K562 (cell line): ENCODE data around the gene ANKRD16. TPM values are rescaled to one million over a fixed set of nuclear protein-coding genes. Genes with fewer than 3 reads are reported as not detected.

Experiments used
- CGGBP1 ChIP-seq: fragments of 250-450 bp; sonication (Bioruptor Pico); IDR thresholded peaks from 2 replicates; pipeline ENCODE4 v1.9.0; 2021; ENCODE audit warnings: mild to moderate bottlenecking
- E2F6 ChIP-seq, 2 experiments: IDR thresholded peaks; 2 replicates each; pipeline ENCODE4 v1.6.1; 2011; ENCODE audit warnings: borderline replicate concordance in 1 of 2, control low read depth in 1 of 2, low read depth in 1 of 2, low read length in 1 of 2, mild to moderate bottlenecking in 1 of 2, mixed read lengths in 1 of 2, moderate library complexity in 1 of 2; ENCODE audit not compliant: insufficient read depth in 1 of 2, insufficient read length in 1 of 2, poor library complexity in 1 of 2, severe bottlenecking in 1 of 2; ENCODE audit errors: extremely low read depth in 1 of 2
- FOXJ3 ChIP-seq: sonication (generic); formaldehyde crosslinking; IDR thresholded peaks from 2 replicates; pipeline ENCODE4 v1.4.0; 2020; ENCODE audit warnings: mild to moderate bottlenecking, missing genetic modification reagents
- MCM2 ChIP-seq: fragments of 450-650 bp; IDR thresholded peaks from 2 replicates; pipeline ENCODE4 v1.6.1; 2017; ENCODE audit warnings: low read depth, mild to moderate bottlenecking
- MTA2 ChIP-seq: fragments of 450-650 bp; IDR thresholded peaks from 2 replicates; pipeline ENCODE4 v1.6.1; 2016; ENCODE audit warnings: low read depth
- NCOA4 ChIP-seq: fragments of 450-650 bp; IDR thresholded peaks from 2 replicates; pipeline ENCODE4 v1.6.1; 2018; ENCODE audit warnings: mild to moderate bottlenecking; ENCODE audit not compliant: partially characterized antibody
- NCOR1 ChIP-seq: fragments of 450-650 bp; IDR thresholded peaks from 2 replicates; pipeline ENCODE4 v1.6.1; 2016; ENCODE audit warnings: mild to moderate bottlenecking, moderate library complexity
- NFATC3 ChIP-seq: fragments of 450-650 bp; IDR thresholded peaks from 2 replicates; pipeline ENCODE4 v1.6.1; 2017; ENCODE audit warnings: mild to moderate bottlenecking
- NFIX ChIP-seq: fragments of 250-450 bp; sonication (Bioruptor Pico); IDR thresholded peaks from 2 replicates; pipeline ENCODE4 v1.4.0; 2020; ENCODE audit warnings: low read depth, mild to moderate bottlenecking, moderate library complexity
- PRDM10 ChIP-seq: fragments of 450-650 bp; IDR thresholded peaks from 2 replicates; pipeline ENCODE4 v1.6.1; 2018; ENCODE audit not compliant: partially characterized antibody
- SAP30 ChIP-seq: fragments of 200-600 bp; sonication (generic); IDR thresholded peaks from 2 replicates; pipeline ENCODE4 v1.6.1; 2012; ENCODE audit warnings: borderline replicate concordance, low read depth, mild to moderate bottlenecking, moderate library complexity, low read length, control low read depth, inconsistent platforms; ENCODE audit not compliant: insufficient read depth, poor library complexity, severe bottlenecking
- SMAD3 ChIP-seq: fragments of 450-650 bp; formaldehyde crosslinking; conservative IDR thresholded peaks from 2 replicates; pipeline ENCODE4 v1.4.0; 2020; ENCODE audit warnings: mild to moderate bottlenecking
- XRCC3 ChIP-seq: fragments of 450-650 bp; IDR thresholded peaks from 2 replicates; pipeline ENCODE4 v1.6.1; 2017; ENCODE audit warnings: mild to moderate bottlenecking, moderate library complexity
- ZBTB11 ChIP-seq, 3 experiments: fragments of 200-800 bp in 1 of 3; fragments of 250-450 bp in 1 of 3; fragments of 450-650 bp in 1 of 3; sonication (Bioruptor Pico) in 1 of 3; sonication (Bioruptor generic) in 1 of 3; formaldehyde crosslinking in 1 of 3; IDR thresholded peaks; 2 replicates each; pipeline versions ENCODE4 v1.6.1 to v1.8.0; 2016 to 2022; ENCODE audit warnings: mild to moderate bottlenecking in 2 of 3, missing genetic modification characterization in 2 of 3, missing compliant biosample characterization in 1 of 3, moderate library complexity in 1 of 3
- ZBTB43 ChIP-seq: sonication (generic); formaldehyde crosslinking; IDR thresholded peaks from 2 replicates; pipeline ENCODE4 v1.8.0; 2023; ENCODE audit warnings: mild to moderate bottlenecking, missing genetic modification reagents
- ZNF717 ChIP-seq: fragments of 250-450 bp; sonication (Bioruptor Pico); IDR thresholded peaks from 2 replicates; pipeline ENCODE4 v1.5.0; 2021
- polyA plus RNA-seq, 8 experiments: library from polyadenylated mRNA; depleted of rRNA in 4 of 8; stranded (reverse) in 5 of 8; unstranded in 3 of 8; fragments of >200 nt; fragmentation: Nextera tagmentation in 2 of 8; fragmentation: Illumina TruSeq in 1 of 8; extraction: Ambion mirVana in 2 of 8; extraction: Trizol in 1 of 8; gene quantifications; 2 replicates each; pipeline versions ENCODE4 v1.2.1 to v1.2.3, GENCODE V29; 2011 to 2014; ENCODE audit warnings: inconsistent platforms in 1 of 8, missing spikeins in 1 of 8
- total RNA-seq, 7 experiments: library from RNA; depleted of rRNA in 6 of 7; stranded (reverse); fragments of >200 nt in 6 of 7; fragmentation: Illumina TruSeq in 2 of 7; extraction: Trizol in 2 of 7; gene quantifications; 2 replicates each; pipeline versions ENCODE4 v1.2.1 to v1.2.3, GENCODE V29; 2011 to 2021; ENCODE audit warnings: low replicate concordance in 1 of 7

The ANKRD16 gene
- total and polyA plus RNA-seq, 9 of the 15 experiments (the other 6 are each of a cell fraction or from before 2014, with no cell fraction given), result 1.5 to 16.0 (median 9.5) TPM

- TF ChIP-seq PRDM10 (no peak), MCM2 (no peak), SMAD3 (CRISPR knock-in tag) (0 out of 2 replicates have a peak, but pooled peaks have one; percentile 14), CGGBP1 (CRISPR knock-in tag) (no peak), NFATC3 (no peak), NCOA4 (no peak), ZNF717 (CRISPR knock-in tag) (no peak), ZBTB43 (CRISPR knock-in tag) (no peak), MTA2 (no peak), ZBTB11 (CRISPR knock-in tag; IDR thresholded peaks at IDR 0.05) (peak in 1 of 3 experiments; percentile 43; a peak in 1 of 6 replicates), NCOR1 (no peak), NFIX (CRISPR knock-in tag) (no peak), FOXJ3 (CRISPR knock-in tag) (no peak), XRCC3 (no peak), SAP30 (peak; percentile 36), E2F6 (IDR thresholded peaks at IDR 0.05; ENCODE audit: borderline replicate concordance in 1 of 2, extremely low read depth in 1 of 2, insufficient read depth in 1 of 2, insufficient read length in 1 of 2, low read depth in 1 of 2, low read length in 1 of 2, poor library complexity in 1 of 2, severe bottlenecking in 1 of 2) (peak in 1 of 2 experiments; percentile 0)
Observed at GRCh38 chr10:5812283-5813090, 77.2 kb downstream of the ANKRD16 start (continued).
